Adrenal gland (tissue), 5 donors: ENCODE measurements around the gene WFS1.

Source experiments
- POLR2A ChIP-seq, 2 donors: fragments of 450-650 bp; IDR thresholded peaks; one replicate each; pipeline ENCODE4 v1.6.1; 2017; ENCODE audit warnings: antibody characterized with exemption in 2 of 2, mild to moderate bottlenecking in 2 of 2, moderate library complexity in 1 of 2
- TF ChIP-seq, protein P1 (sequence below), 6 experiments: fragments of 450-650 bp in 4 of 6; fragments of 200-600 bp in 2 of 6; sonication (generic) in 1 of 6; IDR thresholded peaks; 1 replicate in 5 of 6; 2 replicates in 1 of 6; pipeline versions ENCODE4 v1.5.1 to v1.8.0; 2016 to 2021; ENCODE audit warnings: antibody characterized with exemption in 6 of 6, mild to moderate bottlenecking in 2 of 6, moderate library complexity in 1 of 6
- donor health status: DM: no; HTN: no; CAD: no.

DNA sequence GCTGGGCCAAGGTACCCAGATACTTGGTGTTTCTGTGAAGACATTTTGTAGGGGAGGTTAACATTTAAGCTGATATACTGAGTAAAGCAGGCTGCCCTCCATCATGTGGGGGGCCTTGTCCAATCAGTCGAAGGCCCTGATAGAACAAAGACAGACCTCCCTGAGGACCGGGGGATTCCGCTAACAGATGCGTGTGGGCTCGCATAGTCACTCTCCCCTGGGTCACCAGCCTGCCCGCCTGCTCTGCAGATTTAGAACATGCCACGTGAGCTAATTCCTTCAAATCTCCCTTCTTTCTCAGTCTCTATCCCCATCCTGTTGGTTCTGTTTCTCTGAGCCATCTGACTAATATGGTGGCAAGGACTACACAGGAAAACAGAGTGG lies 60.7 kb downstream of the WFS1 start:
- TF ChIP-seq, protein P1, sequence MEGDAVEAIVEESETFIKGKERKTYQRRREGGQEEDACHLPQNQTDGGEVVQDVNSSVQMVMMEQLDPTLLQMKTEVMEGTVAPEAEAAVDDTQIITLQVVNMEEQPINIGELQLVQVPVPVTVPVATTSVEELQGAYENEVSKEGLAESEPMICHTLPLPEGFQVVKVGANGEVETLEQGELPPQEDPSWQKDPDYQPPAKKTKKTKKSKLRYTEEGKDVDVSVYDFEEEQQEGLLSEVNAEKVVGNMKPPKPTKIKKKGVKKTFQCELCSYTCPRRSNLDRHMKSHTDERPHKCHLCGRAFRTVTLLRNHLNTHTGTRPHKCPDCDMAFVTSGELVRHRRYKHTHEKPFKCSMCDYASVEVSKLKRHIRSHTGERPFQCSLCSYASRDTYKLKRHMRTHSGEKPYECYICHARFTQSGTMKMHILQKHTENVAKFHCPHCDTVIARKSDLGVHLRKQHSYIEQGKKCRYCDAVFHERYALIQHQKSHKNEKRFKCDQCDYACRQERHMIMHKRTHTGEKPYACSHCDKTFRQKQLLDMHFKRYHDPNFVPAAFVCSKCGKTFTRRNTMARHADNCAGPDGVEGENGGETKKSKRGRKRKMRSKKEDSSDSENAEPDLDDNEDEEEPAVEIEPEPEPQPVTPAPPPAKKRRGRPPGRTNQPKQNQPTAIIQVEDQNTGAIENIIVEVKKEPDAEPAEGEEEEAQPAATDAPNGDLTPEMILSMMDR (IDR thresholded peaks at IDR 0.05) = no peak
- no peak for TF ChIP-seq POLR2A (IDR thresholded peaks at IDR 0.05)
